Naive thymus-derived CD8-positive, alpha-beta T cell (primary cell): ENCODE data around the gene CTRB2. TPM values are rescaled to one million over a fixed set of nuclear protein-coding genes. Genes with fewer than 3 reads are reported as not detected.

Experiments
- ATAC-seq, 2 donors: fragments of 150-1000 bp; cut with Tn5 transposase in 1 of 2; sonication (Bioruptor Pico), chemical (Tn5 transposase) in 1 of 2; 1 replicate in 1 of 2; 2 replicates in 1 of 2; pipeline ENCODE4 v1.10.0; 2021; ENCODE audit warnings: mild to moderate bottlenecking in 2 of 2, moderate library complexity in 2 of 2
- POLR2A ChIA-PET: fragments of 350-600 bp; sonication (Branson Sonifier 250); formaldehyde crosslinking; loops from one replicate; lab custom pipeline; 2021; ENCODE audit warnings: antibody characterized with exemption; lab: Charles Lee
- DNase-seq, 10 donors: peaks; one replicate each; pipeline versions ENCODE4 v3.0.0 to v3.0.0-alpha.2; 2020 to 2022
- H3K27ac Mint-ChIP-seq, 10 donors: one replicate each; pipeline ENCODE4 v1.8.0; 2020 to 2022; ENCODE audit warnings: mild to moderate bottlenecking in 10 of 10, mixed read lengths in 10 of 10, moderate library complexity in 4 of 10, inconsistent platforms in 1 of 10
- H3K27me3 Mint-ChIP-seq, 5 donors: one replicate each; pipeline ENCODE4 v1.8.0; 2021 to 2022; ENCODE audit warnings: mixed read lengths in 5 of 5
- H3K36me3 Mint-ChIP-seq, 3 donors: one replicate each; pipeline ENCODE4 v1.8.0; 2020 to 2022; ENCODE audit warnings: mixed read lengths in 3 of 3, mild to moderate bottlenecking in 2 of 3, inconsistent platforms in 1 of 3
- H3K4me1 Mint-ChIP-seq, 4 donors: one replicate each; pipeline ENCODE4 v1.8.0; 2021 to 2022; ENCODE audit warnings: mixed read lengths in 4 of 4
- H3K4me3 Mint-ChIP-seq, 10 donors: one replicate each; pipeline ENCODE4 v1.8.0; 2020 to 2022; ENCODE audit warnings: mild to moderate bottlenecking in 10 of 10, mixed read lengths in 10 of 10, moderate library complexity in 6 of 10, inconsistent platforms in 1 of 10
- H3K9me3 Mint-ChIP-seq, 9 donors: one replicate each; pipeline ENCODE4 v1.8.0; 2020 to 2022; ENCODE audit warnings: mixed read lengths in 9 of 9, mild to moderate bottlenecking in 3 of 9, inconsistent platforms in 1 of 9, moderate library complexity in 1 of 9
- polyA plus RNA-seq, 3 donors: library from polyadenylated mRNA; unstranded; fragments of 300-500 nt; fragmentation: Illumina TruSeq; gene quantifications; one replicate each; pipeline ENCODE4 v1.2.3, GENCODE V29; 2021
- total RNA-seq, 8 experiments: library from RNA in 2 of 8; stranded (reverse) in 2 of 8; gene quantifications; one replicate each; pipeline ENCODE4 v1.2.3 and lab custom pipeline; 2021 to 2026

The CTRB2 gene
- total and polyA plus RNA-seq, 5 experiments from 2014 or later = not detected

- Mint-ChIP-seq H3K27ac (peak overlapping the region in 1 of 10 donors; percentile 24), H3K36me3 (no peaks in the 10 kb centered on the region), H3K4me1 (peaks cover 0 to 2% (median 0%) of the 10 kb centered on the region in 4 donors), H3K4me3 (no peak overlapping the region), H3K9me3 (no peaks in the 10 kb centered on the region), H3K27me3 (peaks cover 0 to 13% (median 0%) of the 10 kb centered on the region in 5 donors)
- POLR2A ChIA-PET = no interaction called here
- DNase-seq (no peak), ATAC-seq (no peak)
These were observed 32.0 kb upstream of the CTRB2 start for GRCh38 chr16:75238853-75239541.

GRCh38 chr16:75238132-75238852 is 31.3 kb upstream of the CTRB2 start:
- Mint-ChIP-seq H3K9me3 (no peaks in the 10 kb centered on the region), H3K36me3 (no peaks in the 10 kb centered on the region), H3K4me1 (peaks cover 2 to 6% (median 2%) of the 10 kb centered on the region in 4 donors), H3K4me3 (no peak overlapping the region), H3K27ac (peak overlapping the region in 1 of 10 donors; percentile 24), H3K27me3 (peaks cover 0 to 11% (median 1%) of the 10 kb centered on the region in 5 donors)
- POLR2A ChIA-PET = no interaction called here
- DNase-seq (no peak), ATAC-seq (no peak)

GRCh38 chr16:75237398-75238131 is 30.6 kb upstream of the CTRB2 start:
- POLR2A ChIA-PET = no interaction called here
- no peak for DNase-seq
- Mint-ChIP-seq H3K27me3 (peaks cover 0 to 10% (median 1%) of the 10 kb centered on the region in 5 donors), H3K27ac (peak overlapping the region in 1 of 10 donors; percentile 46), H3K4me3 (no peak overlapping the region), H3K9me3 (no peaks in the 10 kb centered on the region), H3K36me3 (no peaks in the 10 kb centered on the region), H3K4me1 (peaks cover 2 to 6% (median 2%) of the 10 kb centered on the region in 4 donors)
- ATAC-seq = no peak

- peaks cover 2 to 6% (median 2%) of the 10 kb centered on the region in 4 donors for H3K4me1 Mint-ChIP-seq
- DNase-seq = no peak
- no peak overlapping the region for H3K27ac Mint-ChIP-seq
- no peak overlapping the region for H3K4me3 Mint-ChIP-seq
- H3K9me3 Mint-ChIP-seq = no peaks in the 10 kb centered on the region
- POLR2A ChIA-PET = no interaction called here
- ATAC-seq = no peak
- H3K27me3 Mint-ChIP-seq = peaks cover 0 to 12% (median 1%) of the 10 kb centered on the region in 5 donors
- no peaks in the 10 kb centered on the region for H3K36me3 Mint-ChIP-seq
These were observed 29.9 kb upstream of the CTRB2 start for GRCh38 chr16:75236736-75237397.

GRCh38 chr16:75236232-75236631 is 29.3 kb upstream of the CTRB2 start:
- Mint-ChIP-seq H3K4me3 (no peak overlapping the region), H3K27ac (peak overlapping the region in 2 of 10 donors; percentile 37 to 64), H3K27me3 (peaks cover 0 to 16% (median 1%) of the 10 kb centered on the region in 5 donors), H3K9me3 (no peaks in the 10 kb centered on the region), H3K4me1 (peaks cover 2 to 6% (median 2%) of the 10 kb centered on the region in 4 donors), H3K36me3 (no peaks in the 10 kb centered on the region)
- DNase-seq (no peak), ATAC-seq (no peak)
- POLR2A ChIA-PET = no interaction called here

GRCh38 chr16:75235721-75236193 is 28.8 kb upstream of the CTRB2 start:
- H3K4me3 Mint-ChIP-seq = no peak overlapping the region

GRCh38 chr16:75234856-75235696 is 28.1 kb upstream of the CTRB2 start:
- Mint-ChIP-seq H3K36me3 (no peaks in the 10 kb centered on the region), H3K27ac (peak overlapping the region in 1 of 10 donors; percentile 80)
- no peak for DNase-seq

More at GRCh38 chr16:75235721-75236193, 28.8 kb upstream of the CTRB2 start:
- no peaks in the 10 kb centered on the region for H3K9me3 Mint-ChIP-seq
- H3K27me3 Mint-ChIP-seq = peaks cover 0 to 16% (median 1%) of the 10 kb centered on the region in 5 donors
- H3K27ac Mint-ChIP-seq = no peak overlapping the region
- H3K36me3 Mint-ChIP-seq = no peaks in the 10 kb centered on the region
- POLR2A ChIA-PET = no interaction called here
- no peak for DNase-seq
- peaks cover 2 to 6% (median 2%) of the 10 kb centered on the region in 4 donors for H3K4me1 Mint-ChIP-seq
- no peak for ATAC-seq

GRCh38 chr16:75233611-75233938 is 26.6 kb upstream of the CTRB2 start:
- Mint-ChIP-seq H3K36me3 (no peaks in the 10 kb centered on the region), H3K9me3 (no peaks in the 10 kb centered on the region), H3K27me3 (peaks cover 0 to 20% (median 0%) of the 10 kb centered on the region in 5 donors), H3K27ac (peak overlapping the region in 1 of 10 donors; percentile 80), H3K4me3 (no peak overlapping the region), H3K4me1 (peaks cover 2 to 6% (median 3%) of the 10 kb centered on the region in 4 donors)
- no peak for DNase-seq
- ATAC-seq = no peak
- POLR2A ChIA-PET = interaction anchor here (0.7 kb wide), 2 partner anchors 152 to 200 kb away, joined by 3 to 4 read pairs; no protein-coding TSS in a partner anchor

More at GRCh38 chr16:75234856-75235696, 28.1 kb upstream of the CTRB2 start:
- H3K4me3 Mint-ChIP-seq = no peak overlapping the region
- POLR2A ChIA-PET = no interaction called here
- peaks cover 0 to 20% (median 1%) of the 10 kb centered on the region in 5 donors for H3K27me3 Mint-ChIP-seq
- no peaks in the 10 kb centered on the region for H3K9me3 Mint-ChIP-seq
- H3K4me1 Mint-ChIP-seq = peaks cover 2 to 6% (median 3%) of the 10 kb centered on the region in 4 donors
- ATAC-seq = no peak

- Mint-ChIP-seq H3K27ac (no peak overlapping the region), H3K36me3 (no peaks in the 10 kb centered on the region), H3K9me3 (no peaks in the 10 kb centered on the region), H3K27me3 (peaks cover 1 to 20% (median 8%) of the 10 kb centered on the region in 5 donors), H3K4me3 (no peak overlapping the region), H3K4me1 (peaks cover 2 to 6% (median 3%) of the 10 kb centered on the region in 4 donors)
- POLR2A ChIA-PET = no interaction called here
- ATAC-seq (no peak), DNase-seq (no peak)
These were observed 24.6 kb upstream of the CTRB2 start for GRCh38 chr16:75231570-75231969.

GRCh38 chr16:75230471-75231110 is 23.6 kb upstream of the CTRB2 start:
- no peaks in the 10 kb centered on the region for H3K36me3 Mint-ChIP-seq
- peak overlapping the region in 1 of 10 donors; percentile 15 for H3K27ac Mint-ChIP-seq
- peaks cover 1 to 13% (median 8%) of the 10 kb centered on the region in 5 donors for H3K27me3 Mint-ChIP-seq
- POLR2A ChIA-PET = no interaction called here
- ATAC-seq (no peak), DNase-seq (no peak)
- H3K4me1 Mint-ChIP-seq = peaks cover 2 to 6% (median 3%) of the 10 kb centered on the region in 4 donors
- H3K4me3 Mint-ChIP-seq = no peak overlapping the region
- no peaks in the 10 kb centered on the region for H3K9me3 Mint-ChIP-seq
